CD4-positive, alpha-beta T cell treated with Interleukin-15 for 1 hour (primary cell): ENCODE results near the gene OSBP.
A peak's percentile ranks its signal among the peaks of the same experiment; 100 is the strongest.

ENCODE experiments used
- DNase-seq: peaks from one replicate; pipeline ENCODE4 v3.0.0-alpha.2; 2020

OSBP gene

DNA sequence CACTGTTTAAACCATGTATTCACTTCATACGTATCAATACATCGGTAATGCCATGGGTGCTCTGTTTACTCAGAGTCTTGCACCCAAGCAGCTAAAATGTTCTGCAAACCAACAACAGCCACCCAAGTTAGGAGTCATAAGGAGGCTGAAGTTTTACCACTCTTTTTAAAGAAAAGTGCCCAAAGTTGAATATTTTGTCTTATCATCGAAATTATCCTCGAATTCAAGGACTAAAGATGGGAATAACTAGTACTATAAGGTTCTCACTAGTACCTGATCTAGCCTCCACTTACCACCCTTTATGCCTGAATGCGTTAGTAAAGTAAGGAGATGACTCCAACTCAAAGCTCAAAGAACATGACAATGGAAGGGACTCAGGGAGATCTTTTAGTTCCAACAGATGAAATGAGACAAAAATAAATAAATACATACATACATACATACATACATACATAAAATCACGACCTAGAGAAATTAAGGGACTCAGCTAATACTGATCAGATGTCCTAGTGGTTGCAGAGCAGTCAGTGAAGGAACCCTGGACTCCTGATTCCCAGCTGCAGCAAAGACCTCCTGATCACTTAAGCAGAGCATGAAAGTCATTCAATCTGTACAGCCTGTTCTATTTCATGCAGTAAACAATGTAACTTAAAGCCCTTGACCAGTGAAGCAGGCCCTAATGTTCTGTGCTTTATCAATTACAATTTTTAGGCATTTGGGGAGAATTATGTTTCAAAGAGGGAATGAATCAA lies 7.7 kb downstream of the OSBP start:
- DNase-seq: no peak

GRCh38 chr11:59602432-59602831 lies 13.1 kb downstream of the OSBP start:
- DNase-seq: no peak

- DNase-seq: no peak
Observed at GRCh38 chr11:59601788-59602187, 13.8 kb downstream of the OSBP start.

GRCh38 chr11:59600636-59601035 lies 14.9 kb downstream of the OSBP start:
- DNase-seq: no peak

DNA sequence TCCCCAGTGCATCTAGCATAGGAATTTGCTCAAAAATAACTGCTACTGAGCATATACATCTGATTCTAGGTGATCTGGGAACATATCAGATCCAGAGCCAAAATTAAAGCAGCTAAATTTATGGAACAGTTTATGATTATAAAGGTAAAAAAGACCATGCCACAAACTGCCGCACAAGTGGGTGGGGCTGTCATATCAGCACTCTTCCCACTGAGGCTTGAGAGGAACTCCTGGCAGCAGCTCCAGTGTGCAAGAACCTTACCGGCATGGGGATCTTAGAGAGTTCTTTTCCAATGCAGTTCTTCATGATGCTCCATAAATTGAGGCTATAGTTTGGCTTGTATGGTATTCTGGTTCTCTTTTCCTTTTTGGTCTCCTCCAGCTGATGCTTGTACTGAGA lies 15.3 kb downstream of the OSBP start:
- no peak for DNase-seq

- no peak for DNase-seq
Observed at GRCh38 chr11:59598961-59599360, 16.6 kb downstream of the OSBP start.

DNA sequence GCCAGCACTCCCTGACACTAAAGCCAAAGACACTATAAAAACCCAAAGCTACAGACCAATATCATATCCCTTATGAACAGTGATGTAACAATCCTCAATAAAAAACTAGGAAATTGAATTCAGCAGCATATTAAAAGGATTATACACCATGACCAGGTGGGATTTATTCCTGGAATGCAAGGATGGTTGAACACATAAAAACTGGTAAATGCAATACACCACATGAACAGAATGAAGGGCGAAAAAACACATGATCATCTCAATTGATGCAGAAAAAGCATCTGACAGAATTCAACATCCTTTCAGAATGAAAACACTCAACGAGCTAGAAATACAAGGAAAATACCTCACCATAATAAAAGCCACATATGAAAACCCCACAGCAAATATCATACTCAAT lies 31.3 kb downstream of the OSBP start:
- DNase-seq: no peak

GRCh38 chr11:59582006-59582405 lies 33.6 kb downstream of the OSBP start:
- no peak for DNase-seq

GRCh38 chr11:59578369-59578768 lies 37.2 kb downstream of the OSBP start:
- DNase-seq: no peak

GRCh38 chr11:59575505-59575904 lies 40.1 kb downstream of the OSBP start:
- DNase-seq: no peak

DNA sequence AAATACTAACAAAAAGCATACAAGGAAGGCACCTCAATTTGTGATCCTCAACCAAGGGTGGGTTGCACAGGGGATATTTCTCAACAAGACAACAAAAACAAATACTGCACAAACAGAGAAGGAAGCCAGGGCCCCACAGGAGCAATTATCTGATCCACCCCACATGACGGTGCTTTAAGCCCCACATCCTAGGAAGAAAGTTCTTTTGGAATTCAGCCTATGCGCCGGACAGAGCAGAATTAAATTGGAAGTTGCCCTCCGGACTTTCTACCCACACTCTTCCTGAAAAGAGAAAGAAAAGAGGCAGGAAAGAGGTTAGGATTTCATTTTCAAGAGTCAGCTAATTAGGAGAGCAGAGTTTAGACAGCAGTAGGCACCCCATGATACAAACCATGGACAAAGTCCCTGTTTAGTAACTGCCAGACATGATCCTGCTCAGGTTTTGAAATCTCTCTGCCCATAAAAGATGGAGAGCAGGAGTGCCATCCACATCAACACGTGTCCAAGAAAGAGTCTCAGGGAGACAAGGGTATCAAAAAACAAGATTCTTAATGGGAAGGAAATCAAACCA lies 40.6 kb downstream of the OSBP start:
- no peak for DNase-seq

GRCh38 chr11:59574467-59574866 lies 41.1 kb downstream of the OSBP start:
- DNase-seq: no peak

DNA sequence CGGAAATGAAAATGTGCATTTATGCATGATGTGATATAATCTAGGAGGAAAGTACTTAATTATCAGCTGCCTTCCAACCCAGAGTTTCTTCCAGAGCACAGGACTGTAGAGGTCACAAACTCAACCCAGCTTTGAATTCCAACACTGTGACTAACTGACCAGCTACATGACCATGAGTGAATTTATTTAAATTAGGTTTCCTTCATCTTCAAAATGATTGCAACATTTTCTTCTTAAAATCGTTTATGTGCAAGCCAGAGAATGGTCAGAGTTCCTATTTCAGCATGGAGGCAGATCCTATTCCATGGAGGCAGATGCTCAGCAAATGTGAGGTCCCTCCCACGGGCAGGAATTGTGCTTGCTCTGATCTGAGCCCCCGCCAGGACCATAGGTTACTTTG lies 42.4 kb downstream of the OSBP start:
- DNase-seq: no peak

- no peak for DNase-seq
Observed at GRCh38 chr11:59572091-59572490, 43.5 kb downstream of the OSBP start.

- no peak for DNase-seq
Observed at GRCh38 chr11:59562292-59562691, 53.3 kb downstream of the OSBP start.

GRCh38 chr11:59560702-59561473 lies 54.7 kb downstream of the OSBP start:
- DNase-seq: peak; percentile 83

DNA sequence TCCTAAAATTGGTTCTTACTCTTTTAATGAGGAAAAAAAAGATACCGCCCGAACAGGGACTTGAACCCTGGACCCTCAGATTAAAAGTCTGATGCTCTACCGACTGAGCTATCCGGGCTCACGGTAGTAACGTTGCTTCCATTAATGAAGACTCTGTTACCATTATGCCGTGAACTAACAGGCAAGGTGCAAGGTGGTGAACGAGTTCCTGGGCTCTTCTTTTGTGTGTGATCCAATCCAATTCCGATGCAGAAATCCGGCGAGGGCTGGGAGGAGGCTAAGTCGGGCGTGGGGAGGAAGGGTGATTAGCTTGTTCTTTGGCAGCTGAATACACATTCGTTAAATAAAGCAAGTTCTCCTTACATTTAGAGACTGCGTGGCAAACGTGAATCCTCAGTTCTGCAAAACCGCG lies 55.3 kb downstream of the OSBP start:
- DNase-seq: peak; percentile 69

- DNase-seq: no peak
Observed at GRCh38 chr11:59559886-59560285, 55.7 kb downstream of the OSBP start.

- no peak for DNase-seq
Observed at GRCh38 chr11:59558270-59558643, 57.3 kb downstream of the OSBP start.

- no peak for DNase-seq
Observed at GRCh38 chr11:59556917-59557348, 58.6 kb downstream of the OSBP start.

DNA sequence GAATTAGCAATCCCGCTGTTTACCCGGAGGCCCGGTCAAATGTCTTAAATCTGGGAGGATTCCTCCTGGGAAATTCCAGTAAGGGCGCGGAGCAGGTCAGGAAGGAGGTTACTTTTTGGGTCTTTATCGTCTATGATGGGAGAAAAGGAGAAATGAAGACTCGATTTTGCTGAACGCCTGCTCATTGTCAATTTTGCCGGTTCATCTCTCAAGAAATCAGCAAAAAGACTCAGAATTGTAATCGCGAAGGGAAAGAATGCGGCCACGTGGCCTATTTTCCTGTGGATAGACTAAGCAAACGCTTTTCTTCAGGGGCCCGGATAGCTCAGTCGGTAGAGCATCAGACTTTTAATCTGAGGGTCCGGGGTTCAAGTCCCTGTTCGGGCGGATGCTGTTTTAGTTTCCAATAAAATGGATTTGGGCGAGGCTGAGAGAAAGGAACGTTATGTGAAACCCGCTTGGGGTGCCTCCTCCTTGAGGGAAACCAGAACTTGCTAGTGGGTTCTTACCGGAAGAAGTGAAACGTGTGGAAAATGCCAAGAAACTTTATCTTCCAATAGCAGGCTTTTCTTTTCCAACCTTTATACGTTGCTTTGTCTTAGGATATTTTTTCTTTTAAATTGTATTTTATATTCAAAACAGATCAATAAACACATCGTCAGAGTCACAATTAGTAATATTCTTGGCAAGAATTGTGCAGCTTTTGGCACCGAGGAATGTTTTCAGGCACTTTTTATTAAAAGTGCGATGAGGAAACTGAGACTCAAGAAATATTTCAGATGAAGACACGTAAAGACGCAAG lies 59.3 kb downstream of the OSBP start:
- DNase-seq: peak; percentile 55

- no peak for DNase-seq
Observed at GRCh38 chr11:59555601-59556114, 59.9 kb downstream of the OSBP start.

DNA sequence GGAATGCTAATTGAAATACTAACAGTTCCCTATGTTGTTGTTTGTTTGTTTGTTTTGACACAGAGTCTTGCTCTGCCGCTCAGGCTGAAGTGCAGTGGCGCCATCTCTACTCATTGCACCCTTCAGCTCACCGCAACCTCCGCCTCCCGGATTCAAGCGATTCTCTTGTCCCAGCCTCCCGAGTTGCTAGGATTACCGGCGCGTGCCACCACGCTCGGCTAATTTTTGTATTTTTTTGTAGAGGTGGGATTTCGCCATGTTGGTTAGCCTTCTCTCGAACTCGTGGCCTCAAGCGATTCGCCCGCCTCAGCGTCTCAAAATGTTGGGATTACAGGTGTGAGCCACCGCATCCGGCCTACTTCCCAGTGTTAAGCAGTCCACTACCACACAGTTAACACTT lies 62.3 kb downstream of the OSBP start:
- no peak for DNase-seq
